ENCODE measurements around the gene P3R3URF.
"Not testable (repeated sequence)": the region's sequence is repeated elsewhere in the genome, so short reads cannot be mapped to it uniquely, and the experiment has no call there.

The P3R3URF gene

DNA sequence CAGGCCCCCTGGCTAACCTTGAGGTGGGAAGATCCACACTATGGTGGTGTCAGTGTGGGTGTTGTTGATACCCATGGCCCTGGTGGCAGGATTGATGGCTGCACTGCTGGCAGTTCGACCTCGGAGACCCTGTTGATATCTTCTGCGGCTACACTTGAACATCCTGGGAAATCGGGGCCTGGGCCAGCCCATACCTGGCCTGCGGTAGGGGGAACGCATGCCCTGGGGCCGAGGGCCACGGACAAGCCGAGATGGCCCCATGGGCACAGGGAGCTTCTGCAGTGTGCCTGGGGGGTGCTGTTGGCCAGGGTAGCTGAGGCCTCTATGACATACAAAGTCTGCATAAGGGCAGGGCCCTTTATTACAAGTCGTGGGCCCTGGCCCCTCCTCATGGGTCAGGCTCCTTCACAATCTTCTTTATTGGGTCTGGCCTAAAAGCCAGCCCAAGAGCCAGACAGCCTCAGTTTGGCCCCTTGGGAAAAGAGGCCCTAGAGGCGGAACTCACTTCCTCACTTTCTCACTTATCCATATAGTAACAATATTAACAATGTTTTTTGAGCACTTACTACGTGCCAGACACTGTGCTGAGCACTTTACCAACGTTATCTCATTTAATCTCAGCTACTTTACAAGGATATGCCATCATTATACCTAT is at the start of gene P3R3URF:
TSS of gene P3R3URF (minus strand) at position 278 of the 655 bp plus-strand sequence. CDS start at position 261, 17 bp downstream.
- no peak for DNase-seq

DNA sequence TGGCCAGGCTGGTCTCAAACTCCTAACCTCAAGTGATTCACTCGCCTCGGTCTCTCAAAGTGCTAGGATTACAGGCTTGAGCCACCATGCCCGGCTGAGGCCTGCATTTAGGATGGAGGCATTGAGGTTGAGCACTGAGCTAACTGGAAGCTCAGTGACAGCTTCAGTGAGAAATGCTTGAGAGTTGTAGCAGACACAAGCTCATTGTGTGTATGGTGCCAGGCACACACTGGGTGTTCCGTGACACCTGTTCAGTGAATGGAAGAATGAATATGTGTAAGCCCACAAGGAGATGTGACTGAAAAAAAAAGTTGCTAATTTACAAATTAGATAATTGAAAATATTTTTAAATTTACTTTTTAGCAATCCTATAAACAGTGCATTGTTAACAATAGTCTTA is 48.7 kb upstream of the P3R3URF start:
- no peak for DNase-seq

DNA sequence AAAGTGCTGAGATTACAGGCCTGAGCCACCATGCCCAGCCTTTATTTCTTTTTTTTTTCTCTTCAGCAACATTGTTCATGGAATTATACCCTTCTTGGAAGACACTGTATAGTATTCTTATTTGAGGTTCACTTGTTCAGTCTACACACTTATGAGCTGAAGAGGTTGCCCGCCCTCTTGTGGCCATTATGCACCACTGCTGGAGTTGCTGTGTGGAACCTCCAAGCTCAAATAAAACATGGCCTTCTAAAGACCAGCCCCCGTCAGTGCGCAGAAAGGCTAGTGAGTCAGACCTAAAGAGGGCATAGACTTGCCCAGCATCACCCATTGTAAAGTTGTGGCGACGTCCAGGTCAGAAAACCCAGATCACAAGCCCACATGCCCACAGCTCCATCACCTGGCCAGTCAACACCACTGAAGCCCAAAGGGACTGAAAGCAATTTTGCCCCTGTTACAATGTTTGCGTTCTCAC is 47.2 kb upstream of the P3R3URF start:
- peak; percentile 61 for DNase-seq

DNA sequence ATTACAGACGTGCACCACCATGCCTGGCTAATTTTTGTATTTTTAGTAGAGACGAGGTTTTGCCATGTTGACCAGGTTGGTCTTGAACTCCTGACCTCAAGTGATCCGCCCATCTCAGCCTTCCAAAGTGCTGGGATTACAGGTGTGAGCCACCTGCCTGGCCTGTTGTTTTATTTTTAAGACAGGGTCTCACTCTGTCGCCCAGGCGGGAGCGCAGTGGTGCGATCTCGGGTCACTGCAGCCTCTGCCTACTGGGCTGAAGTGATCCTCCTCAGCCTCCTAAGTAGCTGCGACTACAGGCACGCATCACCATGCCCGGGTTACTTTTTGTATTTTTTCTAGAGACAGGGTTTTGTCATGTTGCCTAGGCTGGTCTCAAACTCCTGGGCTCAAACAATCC is 46.8 kb upstream of the P3R3URF start:
- not testable (repeated sequence) for DNase-seq

DNA sequence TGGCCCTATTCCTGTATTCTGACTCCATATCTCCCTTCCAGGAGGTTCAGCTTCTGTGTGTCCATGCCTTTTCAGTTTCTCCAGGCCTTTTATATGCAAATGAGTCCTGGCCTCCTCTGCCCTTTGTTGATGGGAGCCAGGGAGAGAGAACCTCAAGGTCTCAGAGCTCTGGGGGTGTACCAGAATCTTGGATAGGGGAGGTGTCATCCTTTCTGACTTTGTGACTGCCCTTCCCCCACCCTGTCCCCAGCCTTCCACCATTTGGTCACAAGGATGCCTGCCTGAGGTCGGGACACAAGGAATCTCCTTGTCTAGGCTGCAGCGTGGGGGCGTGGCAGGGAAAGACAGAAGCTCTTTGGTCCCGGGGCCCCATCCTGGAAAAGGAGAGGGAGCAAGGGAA is 45.5 kb upstream of the P3R3URF start:
- no peak for DNase-seq

DNA sequence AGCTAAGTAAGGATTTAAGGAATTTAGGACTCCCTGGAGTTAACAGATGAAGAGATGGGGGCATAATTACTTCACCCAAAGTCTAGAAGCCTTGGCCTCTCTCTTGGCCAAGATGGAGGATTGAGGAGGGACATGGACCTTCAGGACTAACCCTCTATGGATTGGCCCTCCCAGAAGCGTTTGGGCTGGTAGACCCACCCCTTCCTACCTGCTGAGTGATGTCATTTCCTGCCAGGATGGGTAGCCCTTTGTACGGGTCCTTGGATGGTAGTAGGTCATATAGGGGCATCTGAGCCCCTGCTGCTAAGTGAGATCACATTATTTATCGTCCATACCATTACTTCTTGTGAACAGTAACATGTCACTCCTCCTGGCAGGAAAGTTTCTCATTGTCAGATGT is 44.5 kb upstream of the P3R3URF start:
- DNase-seq = no peak

DNA sequence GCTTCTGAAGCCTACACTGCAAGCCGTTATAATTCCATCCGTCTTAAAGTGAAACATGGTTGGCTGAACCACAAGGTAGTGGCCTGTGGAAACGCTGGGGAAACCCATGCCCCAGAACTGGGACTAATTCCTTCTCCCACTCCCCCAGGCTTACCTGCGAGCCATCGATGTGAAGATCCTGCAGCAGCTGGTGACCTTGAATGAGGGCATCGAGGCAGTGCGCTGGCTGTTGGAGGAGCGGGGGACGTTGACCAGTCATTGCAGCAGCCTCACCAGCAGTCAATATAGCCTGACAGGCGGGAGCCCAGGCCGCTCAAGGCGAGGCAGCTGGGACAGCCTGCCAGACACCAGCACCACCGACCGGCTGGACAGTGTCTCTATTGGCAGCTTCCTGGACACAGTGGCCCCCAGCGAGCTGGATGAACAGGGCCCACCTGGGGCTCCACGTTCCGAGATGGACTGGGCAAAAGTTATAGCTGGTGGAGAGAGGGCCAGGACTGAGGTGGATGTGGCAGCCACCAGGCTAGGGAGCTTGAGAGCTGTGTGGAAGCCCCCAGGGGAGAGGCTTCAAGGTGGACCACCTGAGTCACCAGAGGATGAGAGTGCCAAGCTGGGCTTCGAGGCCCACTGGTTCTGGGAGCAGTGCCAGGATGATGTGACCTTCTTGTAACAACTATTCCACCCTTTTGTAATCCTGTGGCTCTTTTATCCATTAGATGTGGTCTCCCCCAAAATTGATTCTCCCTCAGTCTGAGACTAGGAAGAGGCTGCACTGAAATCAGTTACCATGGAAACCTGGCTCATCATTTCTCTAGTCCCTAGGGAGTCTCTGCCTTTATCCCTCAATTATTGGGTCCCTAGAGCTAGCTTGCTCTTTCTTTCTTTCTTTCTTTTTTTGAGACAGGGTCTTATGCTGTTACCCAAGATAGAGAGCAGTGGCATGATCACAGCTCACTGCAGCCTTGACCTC is 43.5 kb upstream of the P3R3URF start:
- DNase-seq = peak; percentile 27

DNA sequence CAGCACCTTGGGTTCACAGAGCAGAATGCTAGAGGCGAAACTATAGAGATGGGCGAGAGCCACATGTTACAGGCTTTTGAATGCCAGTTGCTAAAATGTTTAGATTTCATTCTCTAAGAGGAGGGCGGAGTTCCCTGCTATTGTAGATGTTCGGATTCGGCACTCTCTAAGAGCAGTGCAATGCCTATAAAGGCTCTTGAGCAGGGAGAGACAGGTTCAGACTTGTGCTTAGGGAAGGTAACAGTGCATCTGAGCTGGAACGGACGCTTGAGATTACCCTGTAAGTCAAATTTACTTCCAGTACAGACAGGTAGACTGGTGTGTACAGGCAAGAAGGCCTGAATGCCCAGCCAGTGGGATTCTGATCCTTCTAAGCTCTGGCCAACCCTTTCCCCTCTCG is 42.2 kb upstream of the P3R3URF start:
- DNase-seq = peak; percentile 98

DNA sequence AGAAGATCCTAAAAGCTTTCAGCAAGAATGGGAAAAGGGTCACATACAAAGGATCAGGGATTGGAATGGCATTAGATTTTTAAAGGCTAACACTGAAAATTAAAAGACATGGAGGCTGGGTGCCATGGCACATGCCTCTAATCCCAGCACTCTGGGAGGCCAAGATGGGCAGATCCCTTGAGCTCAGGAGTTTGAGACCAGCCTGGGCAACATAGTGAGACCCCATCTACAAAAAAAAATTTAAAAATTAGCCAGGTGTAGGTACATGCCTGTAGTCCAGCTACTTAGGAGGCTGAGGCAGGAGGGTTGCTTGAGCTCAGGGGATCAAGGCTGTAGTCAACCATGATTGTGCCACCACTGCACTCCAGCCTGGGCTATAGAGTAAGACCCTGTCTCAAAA is 39.2 kb upstream of the P3R3URF start:
- no peak for DNase-seq

DNA sequence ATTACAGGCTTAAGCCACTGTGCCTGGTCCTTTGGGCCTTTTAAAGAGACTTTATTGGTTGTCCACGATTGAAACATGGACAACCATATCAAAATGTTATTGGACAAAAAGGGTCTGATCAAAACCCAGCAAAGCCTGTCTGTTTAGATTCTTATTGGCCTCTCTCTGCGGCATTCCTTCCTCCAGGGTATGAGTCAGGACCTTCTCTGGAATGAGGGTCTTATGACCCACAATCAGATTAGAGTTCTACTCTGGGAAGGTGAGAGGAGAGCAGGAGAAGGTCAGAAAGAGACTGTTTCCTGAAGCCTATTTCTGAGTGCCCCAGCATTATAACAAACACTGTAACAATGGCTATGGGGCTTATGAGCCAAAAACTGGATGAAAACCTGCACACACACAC is 34.8 kb upstream of the P3R3URF start:
- no peak for DNase-seq

DNA sequence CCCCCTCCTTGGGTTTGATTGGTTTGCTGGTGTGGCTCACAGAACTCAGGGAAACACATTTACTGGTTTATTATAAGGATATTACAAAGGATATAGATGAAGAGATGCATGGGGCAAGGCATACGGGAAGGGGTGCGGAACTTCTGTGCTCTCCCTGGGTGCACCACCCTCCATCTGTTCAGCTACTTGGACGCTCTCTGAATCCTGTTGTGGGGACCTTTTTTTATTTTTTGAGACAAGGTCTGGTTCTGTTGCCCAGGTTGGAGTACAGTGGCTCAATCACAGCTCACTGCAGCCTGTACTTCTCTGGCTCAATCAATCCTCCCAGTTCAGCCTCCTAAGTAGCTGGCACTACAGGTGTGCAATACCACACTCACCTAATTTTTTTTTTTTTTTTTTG is 34.3 kb upstream of the P3R3URF start:
- no peak for DNase-seq

DNA sequence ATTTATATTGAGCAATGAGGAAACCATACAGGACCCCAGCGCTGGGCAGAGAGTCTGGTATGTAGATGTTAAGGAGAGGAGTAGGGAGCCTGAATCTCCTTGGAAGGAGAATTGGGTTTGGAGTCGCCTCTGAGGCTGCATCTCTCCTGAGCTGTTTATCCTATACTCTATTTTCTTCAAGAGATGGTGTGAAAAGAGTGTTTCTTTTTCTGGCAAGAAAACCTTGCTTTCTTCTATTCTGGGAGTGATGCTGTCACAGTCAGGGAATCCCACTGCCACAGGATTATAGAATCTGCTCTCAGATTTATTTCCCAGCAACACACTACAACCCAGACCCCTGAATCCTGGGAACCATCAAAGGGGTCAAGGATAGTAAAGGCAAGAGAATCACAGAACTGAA is 30.1 kb upstream of the P3R3URF start:
- no peak for DNase-seq

DNA sequence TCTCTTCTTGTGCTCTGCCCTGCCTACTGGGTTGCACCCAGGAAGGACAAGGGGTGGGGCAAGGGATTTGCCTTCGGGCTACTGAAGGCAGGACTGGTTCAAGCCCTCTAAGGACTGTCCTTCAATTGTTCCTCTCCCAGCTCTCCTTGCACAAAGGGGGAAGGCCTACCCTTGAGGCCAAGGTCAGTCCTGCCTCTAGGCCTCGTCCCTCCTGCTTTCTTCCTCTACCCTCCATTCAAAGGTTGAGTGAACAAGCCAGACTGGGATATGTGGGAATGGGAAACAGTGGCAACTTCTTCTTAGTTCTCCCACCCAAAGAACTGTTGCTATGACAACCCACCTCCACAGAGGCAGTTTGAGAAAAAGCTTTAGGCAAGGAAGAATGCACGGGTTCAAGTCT is 29.5 kb upstream of the P3R3URF start:
- DNase-seq = no peak

DNA sequence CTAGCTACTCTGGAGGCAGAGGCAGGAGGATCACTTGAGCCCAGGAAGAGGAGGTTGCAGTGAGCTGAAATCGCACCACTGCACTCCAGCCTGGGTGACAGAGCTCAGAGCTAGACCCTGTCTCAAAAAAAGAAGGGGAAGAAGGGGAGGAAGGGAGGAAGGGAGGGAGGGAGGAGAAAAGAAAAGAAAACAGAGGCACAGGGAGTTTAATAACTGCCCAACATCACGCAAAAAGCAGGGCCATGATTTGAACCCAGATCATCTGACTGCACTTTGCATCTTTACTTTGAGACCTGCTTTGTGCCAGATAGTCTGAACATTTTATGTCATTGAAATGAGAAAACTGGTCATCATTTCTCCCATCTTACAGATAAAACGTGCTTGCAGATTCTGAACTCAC is 28.9 kb upstream of the P3R3URF start:
- DNase-seq = no peak

DNA sequence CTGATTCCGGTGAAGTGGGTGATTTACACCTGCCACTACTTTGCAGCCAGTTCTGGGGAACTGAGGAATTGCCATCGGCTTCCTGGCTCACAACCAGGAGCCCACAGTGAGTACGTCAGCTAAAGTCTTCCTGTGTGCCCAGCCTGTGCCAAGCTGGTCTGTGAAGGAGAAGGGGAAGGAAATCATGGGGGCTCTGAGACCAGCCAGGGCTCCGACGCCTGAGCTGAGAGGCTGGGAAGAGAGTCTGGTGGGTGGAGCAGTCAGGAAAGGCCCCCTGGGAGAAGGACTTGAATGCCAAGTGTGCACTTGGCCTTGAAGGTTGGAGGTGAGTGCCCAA is 28.1 kb upstream of the P3R3URF start:
- peak; percentile 92 for DNase-seq

DNA sequence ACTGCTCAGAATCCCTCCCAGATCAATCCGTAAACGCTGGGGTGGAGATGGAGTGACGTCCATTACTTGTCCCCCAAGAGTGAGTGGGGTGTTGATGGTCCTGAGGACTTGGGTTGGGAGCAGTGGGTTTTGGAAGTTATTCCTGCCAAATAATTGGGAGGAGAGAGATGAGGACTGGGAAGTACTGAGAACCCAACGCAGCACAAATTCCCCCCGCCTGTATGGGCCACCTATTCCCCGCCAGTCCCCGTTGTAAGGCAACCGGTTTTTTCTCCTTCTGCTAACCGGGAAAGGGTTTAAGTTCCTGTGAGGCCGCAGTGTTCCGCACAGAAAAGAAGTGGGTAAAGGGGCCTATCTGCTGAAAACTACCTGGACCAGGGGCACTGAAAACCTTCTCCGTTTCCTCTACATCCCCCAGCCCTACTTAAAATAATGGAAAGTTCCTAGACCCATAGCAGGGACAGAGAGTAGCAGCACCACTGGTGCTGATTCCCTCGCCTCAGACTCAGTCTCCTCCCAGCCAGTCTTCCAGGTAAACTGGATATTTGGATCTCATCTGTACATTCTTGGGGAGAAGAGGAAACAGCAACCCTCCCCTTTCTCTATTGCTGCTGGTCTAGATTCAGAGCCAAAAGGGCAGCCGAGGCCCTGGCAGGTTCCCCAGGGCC is 27.6 kb upstream of the P3R3URF start:
- DNase-seq = no peak

DNA sequence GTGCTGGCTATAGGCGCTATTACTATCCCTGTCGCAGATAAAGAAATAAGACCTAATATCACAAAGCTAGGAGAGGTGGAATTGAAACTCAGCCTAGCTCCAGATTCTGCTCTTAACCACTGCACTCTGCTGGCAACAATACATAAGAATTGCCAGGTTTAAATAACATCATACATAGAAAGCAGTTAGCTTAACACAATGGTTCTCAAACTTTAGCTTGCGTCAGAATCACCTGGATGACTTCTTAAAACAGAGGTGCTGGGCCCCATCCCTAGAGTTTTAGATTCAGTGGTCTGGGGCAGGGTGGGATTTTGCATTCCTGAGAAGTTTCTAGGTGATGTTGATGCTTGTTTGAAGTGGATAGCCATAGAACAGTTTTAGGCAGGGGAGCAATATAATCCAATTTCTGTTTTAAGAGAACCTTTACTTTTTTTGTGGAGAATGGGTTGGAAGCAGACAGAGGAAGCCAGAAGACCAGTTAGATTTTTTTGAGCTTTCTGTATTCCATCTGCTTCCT is 23.0 kb upstream of the P3R3URF start:
- DNase-seq = no peak

DNA sequence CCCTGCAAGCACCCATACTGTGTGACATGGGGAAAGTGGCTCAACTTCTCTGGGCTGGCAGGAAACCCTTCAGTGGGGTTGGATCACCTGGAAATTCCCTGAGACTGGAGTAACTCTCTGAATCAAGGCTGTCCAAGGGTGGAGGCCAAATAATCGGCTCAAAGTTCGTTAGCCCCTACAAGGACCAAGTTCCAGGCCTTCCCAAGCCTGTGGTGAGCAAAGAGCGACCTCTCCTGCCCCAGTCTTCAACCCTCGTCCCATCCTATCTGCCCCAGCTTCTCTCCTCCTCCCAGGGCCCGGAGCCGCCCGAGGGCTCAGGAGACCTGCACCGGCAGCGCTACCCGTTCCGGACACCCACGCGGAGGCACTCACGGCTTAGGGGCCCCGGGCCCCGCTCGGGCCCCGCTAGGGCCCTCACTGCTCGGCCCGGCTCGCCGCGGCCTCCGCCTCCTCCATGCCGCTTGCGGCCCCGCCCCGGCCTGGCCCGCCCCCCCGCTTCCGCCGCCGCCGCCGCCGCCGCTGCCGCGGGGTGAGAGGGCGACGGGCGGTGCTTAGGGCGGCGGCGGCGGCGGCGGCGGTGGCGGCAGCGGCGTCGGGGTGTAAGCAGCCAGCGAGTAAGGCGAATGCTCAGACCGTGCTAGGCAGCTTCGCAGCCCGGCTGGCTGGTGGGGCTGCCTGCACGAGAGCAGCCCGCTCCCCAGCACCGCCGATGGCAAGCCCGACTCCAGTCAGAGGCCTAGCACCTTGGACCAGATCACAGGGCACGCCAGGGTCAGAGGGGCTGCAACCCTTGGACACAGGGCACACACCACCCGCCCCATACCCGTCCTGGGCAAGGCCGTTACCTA is 21.9 kb upstream of the P3R3URF start, which contains the start of gene POMGNT1:
TSS of gene POMGNT1 (minus strand) at position 471 of the 848 bp plus-strand sequence. CDS start 613 bp downstream, outside the sequence.
- peak; percentile 27 for DNase-seq

DNA sequence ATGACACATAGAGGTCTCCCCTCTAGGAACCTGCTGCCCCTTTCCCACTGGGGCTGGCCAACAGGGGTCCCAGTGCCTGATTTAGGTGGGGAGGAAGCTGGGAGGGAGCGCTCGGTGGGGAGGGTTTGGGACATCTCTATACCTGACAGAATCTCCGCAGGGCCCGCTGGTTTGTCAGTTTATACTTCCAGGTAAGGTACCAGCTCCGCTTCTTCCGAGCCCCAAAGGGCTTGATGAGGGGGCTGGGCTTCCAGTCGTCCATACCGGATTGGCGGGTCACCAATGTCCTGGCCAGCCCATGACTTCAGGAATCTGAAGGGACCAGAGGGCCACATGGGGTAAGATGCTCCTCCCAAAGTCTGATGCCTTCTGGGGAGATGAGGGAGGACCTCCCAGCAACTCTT is 21.3 kb upstream of the P3R3URF start:
- no peak for DNase-seq

DNA sequence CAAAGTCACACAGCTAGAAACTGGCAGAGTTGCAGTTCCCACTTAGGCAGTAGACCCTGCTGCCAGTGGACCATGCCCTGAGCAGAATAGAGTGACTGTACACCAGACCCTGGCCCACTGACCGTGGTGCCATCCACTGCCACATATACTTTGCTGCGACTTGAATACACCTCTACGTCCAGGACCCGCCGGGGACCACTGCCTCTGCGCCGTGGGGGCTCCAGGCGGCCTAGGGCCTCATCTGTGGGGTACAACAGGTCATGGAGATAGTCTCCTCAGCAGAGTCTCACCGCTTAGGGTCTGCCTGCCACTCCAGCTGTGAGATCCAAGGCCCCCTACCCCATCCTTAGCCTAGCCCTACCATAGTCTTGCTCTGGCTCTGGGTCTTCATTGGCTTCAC is 20.3 kb upstream of the P3R3URF start:
- DNase-seq = no peak

DNA sequence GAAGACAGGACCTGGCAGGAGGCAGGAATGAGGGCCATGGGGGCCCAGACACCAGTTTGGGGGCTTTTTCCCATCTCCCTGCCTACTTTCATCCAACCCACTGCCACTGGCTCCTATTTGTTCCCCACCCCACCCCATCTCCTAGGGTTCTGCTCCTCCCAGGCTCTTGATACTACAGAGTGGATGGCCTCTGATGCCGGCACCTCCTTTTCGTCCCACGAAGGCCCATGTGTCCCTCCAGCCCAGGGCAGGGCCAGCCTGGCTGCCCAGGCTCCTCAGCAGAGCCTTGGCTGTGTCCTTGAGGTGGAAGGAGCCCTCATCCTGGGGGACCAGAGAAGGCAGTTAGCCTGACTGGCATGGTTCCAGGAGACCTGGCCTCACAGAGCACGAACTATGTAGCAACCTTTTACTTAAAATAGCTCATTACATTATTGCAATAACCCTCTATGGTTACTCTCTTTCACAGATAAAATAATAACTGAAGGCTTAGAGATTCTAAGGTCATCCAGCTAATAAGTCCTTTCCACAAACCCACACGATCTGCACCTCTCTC is 18.4 kb upstream of the P3R3URF start:
- DNase-seq = no peak

DNA sequence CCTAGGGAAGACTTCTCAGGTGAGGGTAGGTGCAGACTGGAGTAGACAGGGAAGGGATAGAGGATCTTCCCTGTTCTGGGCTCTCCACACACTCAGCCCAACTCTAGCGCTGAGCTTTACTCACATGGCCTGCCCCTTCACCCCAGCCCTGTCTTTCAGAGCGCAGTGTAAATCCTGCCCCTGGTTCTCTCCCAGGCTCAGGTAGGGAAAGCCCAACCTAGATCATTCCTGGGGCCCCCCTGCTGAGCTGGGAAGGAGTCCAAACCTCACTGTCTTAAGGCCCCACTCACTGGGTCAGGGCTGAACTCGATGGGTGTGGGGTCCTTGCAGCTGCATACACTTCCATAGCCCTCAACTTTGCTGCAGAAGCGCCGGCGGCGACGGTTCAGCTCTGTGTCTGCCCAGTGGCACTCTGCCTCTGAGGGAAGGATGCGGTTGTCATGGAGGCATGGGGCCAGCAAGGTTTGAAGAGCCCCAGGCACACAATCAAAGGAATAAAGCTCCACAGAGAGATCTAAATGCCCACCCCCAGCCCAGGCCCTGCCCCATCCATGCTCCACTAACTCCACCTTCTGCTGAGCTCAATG is 17.8 kb upstream of the P3R3URF start:
- peak; percentile 31 for DNase-seq

Data from DMS79 (cell line).